HepG2 (cell line): ENCODE measurements around the gene GALNT9.

Source experiments
- ARHGAP35 ChIP-seq: sonication (generic); formaldehyde crosslinking; IDR thresholded peaks from 2 replicates; pipeline ENCODE4 v1.9.0; 2022; ENCODE audit warnings: mild to moderate bottlenecking, inconsistent platforms, moderate library complexity, missing genetic modification reagents, borderline replicate concordance
- CREB1 ChIP-seq, 2 experiments: fragments of 450-650 bp in 1 of 2; IDR thresholded peaks; 2 replicates each; pipeline ENCODE4 v1.6.1; 2016 to 2017; ENCODE audit warnings: control low read depth in 1 of 2, mild to moderate bottlenecking in 1 of 2, missing compliant biosample characterization in 1 of 2, missing genetic modification characterization in 1 of 2
- EP300 ChIP-seq, 3 experiments: sonication (generic) in 1 of 3; formaldehyde crosslinking in 1 of 3; IDR thresholded peaks; 2 replicates each; pipeline versions ENCODE4 v1.5.1 to v1.6.1; 2011 to 2020; ENCODE audit warnings: low read depth in 2 of 3, low read length in 2 of 3, borderline replicate concordance in 1 of 3, improper control_type of control experiment in 1 of 3, mild to moderate bottlenecking in 1 of 3, missing genetic modification reagents in 1 of 3, moderate library complexity in 1 of 3
- FOXK2 ChIP-seq: fragments of 450-650 bp; IDR thresholded peaks from 2 replicates; pipeline ENCODE4 v1.6.1; 2016
- KLF13 ChIP-seq: sonication (generic); formaldehyde crosslinking; IDR thresholded peaks from 2 replicates; pipeline ENCODE4 v1.4.0; 2020; ENCODE audit warnings: mild to moderate bottlenecking, missing genetic modification reagents
- NR3C1 ChIP-seq: sonication (generic); formaldehyde crosslinking; IDR thresholded peaks from 2 replicates; pipeline ENCODE4 v1.4.0; 2020; ENCODE audit warnings: missing genetic modification reagents
- POLR2AphosphoS2 ChIP-seq: IDR thresholded peaks from 2 replicates; pipeline ENCODE4 v1.6.1; 2011; ENCODE audit warnings: low read depth, low read length, improper control_type of control experiment
- ZNF274 ChIP-seq: sonication (generic); formaldehyde crosslinking; IDR thresholded peaks from 2 replicates; pipeline ENCODE4 v1.5.1; 2020; ENCODE audit warnings: mild to moderate bottlenecking, missing genetic modification reagents
- TF ChIP-seq, protein P1 (sequence below): sonication (generic); formaldehyde crosslinking; IDR thresholded peaks from 2 replicates; pipeline ENCODE4 v1.5.0; 2020; ENCODE audit warnings: mild to moderate bottlenecking, missing genetic modification reagents, moderate library complexity
- TF ChIP-seq, protein P2 (sequence below): sonication (generic); formaldehyde crosslinking; IDR thresholded peaks from 2 replicates; pipeline ENCODE4 v1.5.1; 2020; ENCODE audit warnings: missing genetic modification reagents, mild to moderate bottlenecking, borderline replicate concordance
- TF ChIP-seq, protein P3 (sequence below): sonication (generic); formaldehyde crosslinking; IDR thresholded peaks from 2 replicates; pipeline ENCODE4 v1.4.0; 2020; ENCODE audit warnings: missing genetic modification reagents
- TF ChIP-seq, protein P4 (sequence below): sonication (generic); formaldehyde crosslinking; conservative IDR thresholded peaks from 2 replicates; pipeline ENCODE4 v1.4.0; 2020; ENCODE audit warnings: missing genetic modification reagents
- TF ChIP-seq, protein P5 (sequence below): IDR thresholded peaks from 2 replicates; pipeline ENCODE4 v1.6.1; 2016; ENCODE audit warnings: missing compliant biosample characterization, missing genetic modification reagents, borderline replicate concordance

DNA sequence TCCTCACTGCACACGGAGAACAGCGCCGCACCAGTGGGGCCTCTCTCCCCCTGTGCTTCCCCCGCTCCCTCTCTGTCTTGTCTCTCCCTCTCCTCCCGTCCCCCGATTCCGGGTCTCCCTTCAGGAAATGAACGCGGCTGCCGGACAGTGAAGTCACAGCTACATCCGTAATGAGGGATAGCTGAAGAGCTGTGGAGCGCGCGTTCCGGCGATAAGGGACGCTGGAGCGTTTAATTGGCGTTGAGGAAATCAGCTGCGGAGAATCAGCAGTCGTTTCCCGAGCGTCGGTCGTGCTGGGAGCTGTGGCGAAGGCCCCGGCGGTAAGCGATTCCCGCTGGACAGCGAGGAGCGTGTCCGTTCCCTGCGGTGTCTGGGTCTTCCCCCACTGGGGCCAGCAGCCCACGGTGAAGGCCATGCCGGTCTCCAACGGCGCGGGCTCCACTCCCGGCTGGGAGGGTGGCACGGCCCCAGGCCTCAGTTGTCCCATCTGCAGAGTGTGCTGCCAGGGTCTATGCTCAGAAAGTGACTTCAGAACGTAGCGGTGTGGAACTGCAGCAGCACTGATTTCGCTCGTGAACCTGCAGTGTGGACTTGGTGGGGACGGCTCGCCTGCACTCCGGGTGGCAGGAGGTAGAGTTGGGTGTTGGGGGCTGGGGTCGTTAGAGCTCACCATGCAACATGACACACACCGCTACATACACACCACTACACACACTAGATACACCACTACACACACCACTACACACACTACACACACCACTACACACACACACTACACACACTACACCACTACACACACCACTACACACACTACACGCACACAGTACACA lies 174.2 kb downstream of the GALNT9 start:
- TF ChIP-seq, protein P1, sequence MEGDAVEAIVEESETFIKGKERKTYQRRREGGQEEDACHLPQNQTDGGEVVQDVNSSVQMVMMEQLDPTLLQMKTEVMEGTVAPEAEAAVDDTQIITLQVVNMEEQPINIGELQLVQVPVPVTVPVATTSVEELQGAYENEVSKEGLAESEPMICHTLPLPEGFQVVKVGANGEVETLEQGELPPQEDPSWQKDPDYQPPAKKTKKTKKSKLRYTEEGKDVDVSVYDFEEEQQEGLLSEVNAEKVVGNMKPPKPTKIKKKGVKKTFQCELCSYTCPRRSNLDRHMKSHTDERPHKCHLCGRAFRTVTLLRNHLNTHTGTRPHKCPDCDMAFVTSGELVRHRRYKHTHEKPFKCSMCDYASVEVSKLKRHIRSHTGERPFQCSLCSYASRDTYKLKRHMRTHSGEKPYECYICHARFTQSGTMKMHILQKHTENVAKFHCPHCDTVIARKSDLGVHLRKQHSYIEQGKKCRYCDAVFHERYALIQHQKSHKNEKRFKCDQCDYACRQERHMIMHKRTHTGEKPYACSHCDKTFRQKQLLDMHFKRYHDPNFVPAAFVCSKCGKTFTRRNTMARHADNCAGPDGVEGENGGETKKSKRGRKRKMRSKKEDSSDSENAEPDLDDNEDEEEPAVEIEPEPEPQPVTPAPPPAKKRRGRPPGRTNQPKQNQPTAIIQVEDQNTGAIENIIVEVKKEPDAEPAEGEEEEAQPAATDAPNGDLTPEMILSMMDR (CRISPR knock-in tag), result no peak
- TF ChIP-seq KLF13 (CRISPR knock-in tag) (no peak), NR3C1 (CRISPR knock-in tag) (no peak), EP300 (IDR thresholded peaks at IDR 0.05; ENCODE audit: low read depth in 2 of 2, low read length in 2 of 2) (no peak), EP300 (CRISPR knock-in tag; IDR thresholded peaks at IDR 0.05; ENCODE audit: borderline replicate concordance) (no peak), ARHGAP35 (no peak), ZNF274 (CRISPR knock-in tag) (no peak), FOXK2 (no peak), CREB1 (IDR thresholded peaks at IDR 0.05) (no peak), CREB1 (CRISPR knock-in tag; IDR thresholded peaks at IDR 0.05) (no peak), POLR2AphosphoS2 (no peak)
- TF ChIP-seq, protein P2, sequence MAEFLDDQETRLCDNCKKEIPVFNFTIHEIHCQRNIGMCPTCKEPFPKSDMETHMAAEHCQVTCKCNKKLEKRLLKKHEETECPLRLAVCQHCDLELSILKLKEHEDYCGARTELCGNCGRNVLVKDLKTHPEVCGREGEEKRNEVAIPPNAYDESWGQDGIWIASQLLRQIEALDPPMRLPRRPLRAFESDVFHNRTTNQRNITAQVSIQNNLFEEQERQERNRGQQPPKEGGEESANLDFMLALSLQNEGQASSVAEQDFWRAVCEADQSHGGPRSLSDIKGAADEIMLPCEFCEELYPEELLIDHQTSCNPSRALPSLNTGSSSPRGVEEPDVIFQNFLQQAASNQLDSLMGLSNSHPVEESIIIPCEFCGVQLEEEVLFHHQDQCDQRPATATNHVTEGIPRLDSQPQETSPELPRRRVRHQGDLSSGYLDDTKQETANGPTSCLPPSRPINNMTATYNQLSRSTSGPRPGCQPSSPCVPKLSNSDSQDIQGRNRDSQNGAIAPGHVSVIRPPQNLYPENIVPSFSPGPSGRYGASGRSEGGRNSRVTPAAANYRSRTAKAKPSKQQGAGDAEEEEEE (CRISPR knock-in tag), result no peak
- TF ChIP-seq, protein P3, sequence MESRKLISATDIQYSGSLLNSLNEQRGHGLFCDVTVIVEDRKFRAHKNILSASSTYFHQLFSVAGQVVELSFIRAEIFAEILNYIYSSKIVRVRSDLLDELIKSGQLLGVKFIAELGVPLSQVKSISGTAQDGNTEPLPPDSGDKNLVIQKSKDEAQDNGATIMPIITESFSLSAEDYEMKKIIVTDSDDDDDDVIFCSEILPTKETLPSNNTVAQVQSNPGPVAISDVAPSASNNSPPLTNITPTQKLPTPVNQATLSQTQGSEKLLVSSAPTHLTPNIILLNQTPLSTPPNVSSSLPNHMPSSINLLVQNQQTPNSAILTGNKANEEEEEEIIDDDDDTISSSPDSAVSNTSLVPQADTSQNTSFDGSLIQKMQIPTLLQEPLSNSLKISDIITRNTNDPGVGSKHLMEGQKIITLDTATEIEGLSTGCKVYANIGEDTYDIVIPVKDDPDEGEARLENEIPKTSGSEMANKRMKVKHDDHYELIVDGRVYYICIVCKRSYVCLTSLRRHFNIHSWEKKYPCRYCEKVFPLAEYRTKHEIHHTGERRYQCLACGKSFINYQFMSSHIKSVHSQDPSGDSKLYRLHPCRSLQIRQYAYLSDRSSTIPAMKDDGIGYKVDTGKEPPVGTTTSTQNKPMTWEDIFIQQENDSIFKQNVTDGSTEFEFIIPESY (CRISPR knock-in tag), result 0 out of 2 replicates have a peak, but pooled peaks have one; percentile 22
- TF ChIP-seq, protein P4, sequence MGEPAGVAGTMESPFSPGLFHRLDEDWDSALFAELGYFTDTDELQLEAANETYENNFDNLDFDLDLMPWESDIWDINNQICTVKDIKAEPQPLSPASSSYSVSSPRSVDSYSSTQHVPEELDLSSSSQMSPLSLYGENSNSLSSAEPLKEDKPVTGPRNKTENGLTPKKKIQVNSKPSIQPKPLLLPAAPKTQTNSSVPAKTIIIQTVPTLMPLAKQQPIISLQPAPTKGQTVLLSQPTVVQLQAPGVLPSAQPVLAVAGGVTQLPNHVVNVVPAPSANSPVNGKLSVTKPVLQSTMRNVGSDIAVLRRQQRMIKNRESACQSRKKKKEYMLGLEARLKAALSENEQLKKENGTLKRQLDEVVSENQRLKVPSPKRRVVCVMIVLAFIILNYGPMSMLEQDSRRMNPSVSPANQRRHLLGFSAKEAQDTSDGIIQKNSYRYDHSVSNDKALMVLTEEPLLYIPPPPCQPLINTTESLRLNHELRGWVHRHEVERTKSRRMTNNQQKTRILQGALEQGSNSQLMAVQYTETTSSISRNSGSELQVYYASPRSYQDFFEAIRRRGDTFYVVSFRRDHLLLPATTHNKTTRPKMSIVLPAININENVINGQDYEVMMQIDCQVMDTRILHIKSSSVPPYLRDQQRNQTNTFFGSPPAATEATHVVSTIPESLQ, result no peak
- TF ChIP-seq, protein P5, sequence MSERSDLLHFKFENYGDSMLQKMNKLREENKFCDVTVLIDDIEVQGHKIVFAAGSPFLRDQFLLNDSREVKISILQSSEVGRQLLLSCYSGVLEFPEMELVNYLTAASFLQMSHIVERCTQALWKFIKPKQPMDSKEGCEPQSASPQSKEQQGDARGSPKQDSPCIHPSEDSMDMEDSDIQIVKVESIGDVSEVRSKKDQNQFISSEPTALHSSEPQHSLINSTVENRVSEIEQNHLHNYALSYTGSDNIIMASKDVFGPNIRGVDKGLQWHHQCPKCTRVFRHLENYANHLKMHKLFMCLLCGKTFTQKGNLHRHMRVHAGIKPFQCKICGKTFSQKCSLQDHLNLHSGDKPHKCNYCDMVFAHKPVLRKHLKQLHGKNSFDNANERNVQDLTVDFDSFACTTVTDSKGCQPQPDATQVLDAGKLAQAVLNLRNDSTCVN, result no peak
